ENCODE results near the gene DRG2.

The DRG2 gene

DNA sequence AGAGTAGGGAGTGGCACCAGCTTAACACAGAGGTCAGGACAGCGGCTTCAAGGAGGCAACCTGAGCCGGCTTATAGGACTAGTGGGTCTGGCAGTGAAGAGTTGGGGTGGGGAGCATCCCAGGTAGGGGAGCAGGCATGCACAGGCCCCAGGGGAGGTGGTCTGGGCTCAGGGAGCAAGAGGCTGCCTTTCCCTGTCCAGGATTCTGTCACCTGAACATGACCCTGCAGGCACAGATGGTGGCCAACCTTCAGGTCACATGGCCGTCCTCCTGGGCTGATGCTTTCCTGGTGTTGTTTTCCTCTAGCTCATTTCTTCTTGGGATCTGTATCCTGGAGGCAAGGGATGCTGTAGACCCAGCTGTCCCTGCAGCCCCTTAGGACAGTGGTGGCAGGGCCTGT lies 17.3 kb downstream of the DRG2 start (continued):
- TF ChIP-seq, protein P1, sequence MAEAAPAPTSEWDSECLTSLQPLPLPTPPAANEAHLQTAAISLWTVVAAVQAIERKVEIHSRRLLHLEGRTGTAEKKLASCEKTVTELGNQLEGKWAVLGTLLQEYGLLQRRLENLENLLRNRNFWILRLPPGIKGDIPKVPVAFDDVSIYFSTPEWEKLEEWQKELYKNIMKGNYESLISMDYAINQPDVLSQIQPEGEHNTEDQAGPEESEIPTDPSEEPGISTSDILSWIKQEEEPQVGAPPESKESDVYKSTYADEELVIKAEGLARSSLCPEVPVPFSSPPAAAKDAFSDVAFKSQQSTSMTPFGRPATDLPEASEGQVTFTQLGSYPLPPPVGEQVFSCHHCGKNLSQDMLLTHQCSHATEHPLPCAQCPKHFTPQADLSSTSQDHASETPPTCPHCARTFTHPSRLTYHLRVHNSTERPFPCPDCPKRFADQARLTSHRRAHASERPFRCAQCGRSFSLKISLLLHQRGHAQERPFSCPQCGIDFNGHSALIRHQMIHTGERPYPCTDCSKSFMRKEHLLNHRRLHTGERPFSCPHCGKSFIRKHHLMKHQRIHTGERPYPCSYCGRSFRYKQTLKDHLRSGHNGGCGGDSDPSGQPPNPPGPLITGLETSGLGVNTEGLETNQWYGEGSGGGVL (tag by site-specific recombination; IDR thresholded peaks at IDR 0.05): no peak
- no peak for TF ChIP-seq ZNF555 (tag by site-specific recombination; conservative IDR thresholded peaks at IDR 0.05)
- no peak for TF ChIP-seq ZNF791 (tag by site-specific recombination; IDR thresholded peaks at IDR 0.05)
- no peak for TF ChIP-seq ZNF473 (tag by site-specific recombination; IDR thresholded peaks at IDR 0.05)
- TF ChIP-seq, protein P2, sequence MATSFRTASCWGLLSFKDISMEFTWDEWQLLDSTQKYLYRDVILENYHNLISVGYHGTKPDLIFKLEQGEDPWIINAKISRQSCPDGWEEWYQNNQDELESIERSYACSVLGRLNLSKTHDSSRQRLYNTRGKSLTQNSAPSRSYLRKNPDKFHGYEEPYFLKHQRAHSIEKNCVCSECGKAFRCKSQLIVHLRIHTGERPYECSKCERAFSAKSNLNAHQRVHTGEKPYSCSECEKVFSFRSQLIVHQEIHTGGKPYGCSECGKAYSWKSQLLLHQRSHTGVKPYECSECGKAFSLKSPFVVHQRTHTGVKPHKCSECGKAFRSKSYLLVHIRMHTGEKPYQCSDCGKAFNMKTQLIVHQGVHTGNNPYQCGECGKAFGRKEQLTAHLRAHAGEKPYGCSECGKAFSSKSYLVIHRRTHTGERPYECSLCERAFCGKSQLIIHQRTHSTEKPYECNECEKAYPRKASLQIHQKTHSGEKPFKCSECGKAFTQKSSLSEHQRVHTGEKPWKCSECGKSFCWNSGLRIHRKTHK (tag by site-specific recombination; IDR thresholded peaks at IDR 0.05): no peak

DNA sequence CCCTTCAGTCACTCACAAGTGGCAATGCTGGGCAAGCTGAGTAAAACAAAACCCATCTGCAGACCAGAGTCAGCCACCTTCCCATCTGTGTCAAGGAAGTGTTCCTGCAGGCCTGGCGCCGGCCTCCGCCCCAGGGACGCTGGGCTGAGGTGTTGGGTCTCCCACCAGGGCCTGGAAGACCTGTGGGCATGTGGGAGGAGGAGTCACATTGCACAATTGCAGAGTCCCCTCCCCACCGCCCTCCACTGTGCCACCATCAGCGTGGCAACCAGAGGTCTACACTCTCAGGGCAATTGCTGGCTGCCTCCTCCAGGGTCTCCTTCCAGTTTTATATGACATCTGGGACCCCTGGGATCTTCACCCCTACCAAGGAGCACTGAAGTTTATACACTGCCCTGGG lies 17.8 kb downstream of the DRG2 start:
- H3K27ac ChIP-seq (ENCODE audit: extremely low read depth, low read depth, low read length): no peak overlapping the region
- CTCF ChIA-PET: no interaction called here
- H3K9me3 ChIP-seq (ENCODE audit: control insufficient read depth, insufficient read depth, low read depth, low read length): no peaks in the 10 kb centered on the region
- H3K36me3 ChIP-seq (ENCODE audit: control insufficient read depth in 2 of 2, insufficient read depth in 1 of 2, low read length in 2 of 2): peaks cover 6 to 66% of the 10 kb centered on the region in 2 experiments; a peak in 2 of 3 replicates
- no peak overlapping the region for H3K4me3 ChIP-seq (ENCODE audit: low read depth, low read length)
- POLR2A ChIA-PET: no interaction called here
- no peaks in the 10 kb centered on the region for H3K4me1 ChIP-seq (ENCODE audit: control insufficient read depth, insufficient read depth, low read length)
- TF ChIP-seq ZNF48 (tag by site-specific recombination; IDR thresholded peaks at IDR 0.05) (no peak), ZNF843 (tag by site-specific recombination; IDR thresholded peaks at IDR 0.05) (no peak), GLIS1 (tag by site-specific recombination; IDR thresholded peaks at IDR 0.05) (no peak), ZNF768 (tag by site-specific recombination; IDR thresholded peaks at IDR 0.05) (no peak), YY1 (tag by site-specific recombination; IDR thresholded peaks at IDR 0.05) (no peak), ZNF146 (tag by site-specific recombination; IDR thresholded peaks at IDR 0.05) (no peak), ZSCAN30 (tag by site-specific recombination; IDR thresholded peaks at IDR 0.05) (no peak), ZNF423 (tag by site-specific recombination; IDR thresholded peaks at IDR 0.05) (no peak), ZNF837 (tag by site-specific recombination; IDR thresholded peaks at IDR 0.05) (no peak), ZNF658 (tag by site-specific recombination; IDR thresholded peaks at IDR 0.05) (no peak), ZNF629 (tag by site-specific recombination; IDR thresholded peaks at IDR 0.05) (no peak), SP2 (tag by site-specific recombination; IDR thresholded peaks at IDR 0.05) (no peak), ZNF211 (tag by site-specific recombination; IDR thresholded peaks at IDR 0.05; ENCODE audit: low read depth) (no peak), MZF1 (tag by site-specific recombination; IDR thresholded peaks at IDR 0.05; ENCODE audit: borderline replicate concordance) (no peak)
- TF ChIP-seq, protein P3, sequence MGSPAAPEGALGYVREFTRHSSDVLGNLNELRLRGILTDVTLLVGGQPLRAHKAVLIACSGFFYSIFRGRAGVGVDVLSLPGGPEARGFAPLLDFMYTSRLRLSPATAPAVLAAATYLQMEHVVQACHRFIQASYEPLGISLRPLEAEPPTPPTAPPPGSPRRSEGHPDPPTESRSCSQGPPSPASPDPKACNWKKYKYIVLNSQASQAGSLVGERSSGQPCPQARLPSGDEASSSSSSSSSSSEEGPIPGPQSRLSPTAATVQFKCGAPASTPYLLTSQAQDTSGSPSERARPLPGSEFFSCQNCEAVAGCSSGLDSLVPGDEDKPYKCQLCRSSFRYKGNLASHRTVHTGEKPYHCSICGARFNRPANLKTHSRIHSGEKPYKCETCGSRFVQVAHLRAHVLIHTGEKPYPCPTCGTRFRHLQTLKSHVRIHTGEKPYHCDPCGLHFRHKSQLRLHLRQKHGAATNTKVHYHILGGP (tag by site-specific recombination; IDR thresholded peaks at IDR 0.05): no peak
- TF ChIP-seq, protein P4, sequence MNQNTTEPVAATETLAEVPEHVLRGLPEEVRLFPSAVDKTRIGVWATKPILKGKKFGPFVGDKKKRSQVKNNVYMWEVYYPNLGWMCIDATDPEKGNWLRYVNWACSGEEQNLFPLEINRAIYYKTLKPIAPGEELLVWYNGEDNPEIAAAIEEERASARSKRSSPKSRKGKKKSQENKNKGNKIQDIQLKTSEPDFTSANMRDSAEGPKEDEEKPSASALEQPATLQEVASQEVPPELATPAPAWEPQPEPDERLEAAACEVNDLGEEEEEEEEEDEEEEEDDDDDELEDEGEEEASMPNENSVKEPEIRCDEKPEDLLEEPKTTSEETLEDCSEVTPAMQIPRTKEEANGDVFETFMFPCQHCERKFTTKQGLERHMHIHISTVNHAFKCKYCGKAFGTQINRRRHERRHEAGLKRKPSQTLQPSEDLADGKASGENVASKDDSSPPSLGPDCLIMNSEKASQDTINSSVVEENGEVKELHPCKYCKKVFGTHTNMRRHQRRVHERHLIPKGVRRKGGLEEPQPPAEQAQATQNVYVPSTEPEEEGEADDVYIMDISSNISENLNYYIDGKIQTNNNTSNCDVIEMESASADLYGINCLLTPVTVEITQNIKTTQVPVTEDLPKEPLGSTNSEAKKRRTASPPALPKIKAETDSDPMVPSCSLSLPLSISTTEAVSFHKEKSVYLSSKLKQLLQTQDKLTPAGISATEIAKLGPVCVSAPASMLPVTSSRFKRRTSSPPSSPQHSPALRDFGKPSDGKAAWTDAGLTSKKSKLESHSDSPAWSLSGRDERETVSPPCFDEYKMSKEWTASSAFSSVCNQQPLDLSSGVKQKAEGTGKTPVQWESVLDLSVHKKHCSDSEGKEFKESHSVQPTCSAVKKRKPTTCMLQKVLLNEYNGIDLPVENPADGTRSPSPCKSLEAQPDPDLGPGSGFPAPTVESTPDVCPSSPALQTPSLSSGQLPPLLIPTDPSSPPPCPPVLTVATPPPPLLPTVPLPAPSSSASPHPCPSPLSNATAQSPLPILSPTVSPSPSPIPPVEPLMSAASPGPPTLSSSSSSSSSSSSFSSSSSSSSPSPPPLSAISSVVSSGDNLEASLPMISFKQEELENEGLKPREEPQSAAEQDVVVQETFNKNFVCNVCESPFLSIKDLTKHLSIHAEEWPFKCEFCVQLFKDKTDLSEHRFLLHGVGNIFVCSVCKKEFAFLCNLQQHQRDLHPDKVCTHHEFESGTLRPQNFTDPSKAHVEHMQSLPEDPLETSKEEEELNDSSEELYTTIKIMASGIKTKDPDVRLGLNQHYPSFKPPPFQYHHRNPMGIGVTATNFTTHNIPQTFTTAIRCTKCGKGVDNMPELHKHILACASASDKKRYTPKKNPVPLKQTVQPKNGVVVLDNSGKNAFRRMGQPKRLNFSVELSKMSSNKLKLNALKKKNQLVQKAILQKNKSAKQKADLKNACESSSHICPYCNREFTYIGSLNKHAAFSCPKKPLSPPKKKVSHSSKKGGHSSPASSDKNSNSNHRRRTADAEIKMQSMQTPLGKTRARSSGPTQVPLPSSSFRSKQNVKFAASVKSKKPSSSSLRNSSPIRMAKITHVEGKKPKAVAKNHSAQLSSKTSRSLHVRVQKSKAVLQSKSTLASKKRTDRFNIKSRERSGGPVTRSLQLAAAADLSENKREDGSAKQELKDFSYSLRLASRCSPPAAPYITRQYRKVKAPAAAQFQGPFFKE (tag by site-specific recombination; IDR thresholded peaks at IDR 0.05; ENCODE audit: borderline replicate concordance): no peak
- TF ChIP-seq, protein P5, sequence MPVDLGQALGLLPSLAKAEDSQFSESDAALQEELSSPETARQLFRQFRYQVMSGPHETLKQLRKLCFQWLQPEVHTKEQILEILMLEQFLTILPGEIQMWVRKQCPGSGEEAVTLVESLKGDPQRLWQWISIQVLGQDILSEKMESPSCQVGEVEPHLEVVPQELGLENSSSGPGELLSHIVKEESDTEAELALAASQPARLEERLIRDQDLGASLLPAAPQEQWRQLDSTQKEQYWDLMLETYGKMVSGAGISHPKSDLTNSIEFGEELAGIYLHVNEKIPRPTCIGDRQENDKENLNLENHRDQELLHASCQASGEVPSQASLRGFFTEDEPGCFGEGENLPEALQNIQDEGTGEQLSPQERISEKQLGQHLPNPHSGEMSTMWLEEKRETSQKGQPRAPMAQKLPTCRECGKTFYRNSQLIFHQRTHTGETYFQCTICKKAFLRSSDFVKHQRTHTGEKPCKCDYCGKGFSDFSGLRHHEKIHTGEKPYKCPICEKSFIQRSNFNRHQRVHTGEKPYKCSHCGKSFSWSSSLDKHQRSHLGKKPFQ (tag by site-specific recombination; IDR thresholded peaks at IDR 0.05): no peak
- TF ChIP-seq, protein P6, sequence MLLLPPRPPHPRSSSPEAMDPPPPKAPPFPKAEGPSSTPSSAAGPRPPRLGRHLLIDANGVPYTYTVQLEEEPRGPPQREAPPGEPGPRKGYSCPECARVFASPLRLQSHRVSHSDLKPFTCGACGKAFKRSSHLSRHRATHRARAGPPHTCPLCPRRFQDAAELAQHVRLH (tag by site-specific recombination; IDR thresholded peaks at IDR 0.05): no peak
- TF ChIP-seq, protein P7, sequence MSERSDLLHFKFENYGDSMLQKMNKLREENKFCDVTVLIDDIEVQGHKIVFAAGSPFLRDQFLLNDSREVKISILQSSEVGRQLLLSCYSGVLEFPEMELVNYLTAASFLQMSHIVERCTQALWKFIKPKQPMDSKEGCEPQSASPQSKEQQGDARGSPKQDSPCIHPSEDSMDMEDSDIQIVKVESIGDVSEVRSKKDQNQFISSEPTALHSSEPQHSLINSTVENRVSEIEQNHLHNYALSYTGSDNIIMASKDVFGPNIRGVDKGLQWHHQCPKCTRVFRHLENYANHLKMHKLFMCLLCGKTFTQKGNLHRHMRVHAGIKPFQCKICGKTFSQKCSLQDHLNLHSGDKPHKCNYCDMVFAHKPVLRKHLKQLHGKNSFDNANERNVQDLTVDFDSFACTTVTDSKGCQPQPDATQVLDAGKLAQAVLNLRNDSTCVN (tag by site-specific recombination; optimal IDR thresholded peaks at IDR 0.05): no peak

Data from HEK293 (cell line).